Activated T-cell treated with anti-CD3 and anti-CD28 coated beads, Interleukin-2, amount 50 U/mL, for 24 hours (primary cell): ENCODE measurements around the gene APC2.
"Not testable (repeated sequence)": the region's sequence is repeated elsewhere in the genome, so short reads cannot be mapped to it uniquely, and the experiment has no call there.

Experiments used
- DNase-seq: peaks from one replicate; pipeline ENCODE4 v3.0.0-alpha.2; 2020
- H3K27ac Mint-ChIP-seq: 2 replicates; pipeline ENCODE4 v1.8.0; 2020; ENCODE audit warnings: mild to moderate bottlenecking, mixed read lengths
- H3K27me3 Mint-ChIP-seq: 2 replicates; pipeline ENCODE4 v1.8.0; 2020; ENCODE audit warnings: mixed read lengths
- H3K36me3 Mint-ChIP-seq: 2 replicates; pipeline ENCODE4 v1.8.0; 2020; ENCODE audit warnings: low read depth, mixed read lengths
- H3K4me1 Mint-ChIP-seq: 2 replicates; pipeline ENCODE4 v1.8.0; 2020; ENCODE audit warnings: low read depth, mixed read lengths
- H3K4me3 Mint-ChIP-seq: 2 replicates; pipeline ENCODE4 v1.8.0; 2020; ENCODE audit warnings: mild to moderate bottlenecking, moderate library complexity, mixed read lengths
- H3K9me3 Mint-ChIP-seq: 2 replicates; pipeline ENCODE4 v1.8.0; 2020; ENCODE audit warnings: mixed read lengths

Gene APC2

DNA sequence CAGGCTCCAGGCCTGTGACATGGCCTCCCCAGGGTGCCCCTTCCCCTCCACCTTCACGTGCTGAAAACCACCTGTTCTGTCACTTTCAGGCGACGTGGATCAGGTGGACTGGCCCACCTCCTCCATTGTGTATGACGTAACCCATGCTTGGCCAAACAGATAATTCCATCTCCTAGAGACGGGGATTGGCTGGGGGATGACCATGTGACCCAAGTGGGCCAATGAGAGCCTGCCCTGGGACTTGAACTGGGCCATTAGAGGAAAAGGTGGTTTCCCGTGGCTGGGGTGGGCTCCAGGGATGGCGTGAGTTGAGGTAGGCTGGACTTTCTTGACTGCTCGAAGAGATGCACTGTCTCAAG lies 66.5 kb downstream of the APC2 start:
- H3K36me3 Mint-ChIP-seq, result no peaks in the 10 kb centered on the region

DNA sequence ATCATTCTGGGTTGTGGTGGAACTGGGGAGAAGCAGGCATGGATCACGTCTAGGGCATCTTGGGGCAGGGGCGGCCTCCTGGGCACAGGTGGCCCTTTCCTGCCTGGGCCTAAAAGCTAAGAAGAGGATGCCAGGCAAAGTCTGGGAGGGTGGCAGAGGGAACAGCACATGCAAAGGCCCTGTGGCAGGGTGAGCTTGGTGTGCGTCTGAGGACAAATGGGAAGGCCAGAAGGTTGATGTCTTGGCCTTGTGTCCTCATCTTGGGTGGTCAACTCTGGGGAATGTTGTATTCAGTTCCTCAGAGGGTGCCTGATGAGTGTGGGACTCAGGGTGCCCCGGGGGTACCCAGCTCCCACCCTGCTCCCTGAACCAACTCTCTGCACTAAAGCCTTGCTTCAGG lies 68.5 kb downstream of the APC2 start:
- no peak for DNase-seq
- Mint-ChIP-seq H3K36me3 (no peaks in the 10 kb centered on the region), H3K4me3 (no peak overlapping the region), H3K9me3 (no peaks in the 10 kb centered on the region), H3K27me3 (peaks cover 16% of the 10 kb centered on the region), H3K4me1 (no peaks in the 10 kb centered on the region), H3K27ac (no peak overlapping the region)

More for the DNA sequence above, 66.5 kb downstream of the APC2 start:
- H3K9me3 Mint-ChIP-seq, result no peaks in the 10 kb centered on the region
- peaks cover 7% of the 10 kb centered on the region for H3K4me1 Mint-ChIP-seq
- no peak overlapping the region for H3K4me3 Mint-ChIP-seq
- H3K27ac Mint-ChIP-seq, result no peak overlapping the region
- peaks cover 3% of the 10 kb centered on the region for H3K27me3 Mint-ChIP-seq
- DNase-seq, result no peak

GRCh38 chr19:1519802-1520201 lies 69.9 kb downstream of the APC2 start:
- DNase-seq, H3K9me3 Mint-ChIP-seq, H3K36me3 Mint-ChIP-seq, H3K4me3 Mint-ChIP-seq, H3K27ac Mint-ChIP-seq, H3K4me1 Mint-ChIP-seq: not testable (repeated sequence)
- peaks cover 21% of the 10 kb centered on the region for H3K27me3 Mint-ChIP-seq

- Mint-ChIP-seq H3K4me1 (peaks cover 7% of the 10 kb centered on the region), H3K27ac (no peak overlapping the region), H3K4me3 (no peak overlapping the region), H3K27me3 (peaks cover 26% of the 10 kb centered on the region), H3K9me3 (no peaks in the 10 kb centered on the region), H3K36me3 (no peaks in the 10 kb centered on the region)
- no peak for DNase-seq
Measured at GRCh38 chr19:1520203-1520780, 70.4 kb downstream of the APC2 start.

DNA sequence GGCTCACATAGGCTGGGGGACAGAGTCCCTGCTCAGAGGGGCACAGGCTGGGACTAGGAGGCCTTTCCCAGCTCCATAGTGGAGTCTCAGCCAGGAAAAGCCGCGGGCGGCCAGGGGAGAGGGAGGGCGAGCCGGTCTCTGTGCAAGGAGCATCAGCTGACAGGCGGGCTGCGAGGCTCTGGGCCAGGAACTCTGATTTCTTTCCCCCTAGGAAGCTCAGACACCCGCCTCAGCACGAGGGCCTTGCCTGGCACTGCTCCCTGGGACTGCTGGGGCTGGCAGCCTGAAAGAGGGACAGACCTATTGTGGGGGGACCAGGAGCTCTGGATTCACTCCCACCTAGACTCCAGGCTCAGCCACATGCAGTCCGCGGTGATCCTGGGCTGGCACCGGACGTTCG lies 71.7 kb downstream of the APC2 start:
- no peak for DNase-seq
- Mint-ChIP-seq H3K4me3 (no peak overlapping the region), H3K27ac (no peak overlapping the region), H3K4me1 (peaks cover 7% of the 10 kb centered on the region), H3K9me3 (no peaks in the 10 kb centered on the region), H3K36me3 (no peaks in the 10 kb centered on the region), H3K27me3 (peaks cover 38% of the 10 kb centered on the region)

- H3K36me3 Mint-ChIP-seq, result no peaks in the 10 kb centered on the region
- H3K4me3 Mint-ChIP-seq, result no peak overlapping the region
- H3K27me3 Mint-ChIP-seq, result peaks cover 42% of the 10 kb centered on the region
- peaks cover 7% of the 10 kb centered on the region for H3K4me1 Mint-ChIP-seq
- no peak overlapping the region for H3K27ac Mint-ChIP-seq
- no peak for DNase-seq
- H3K9me3 Mint-ChIP-seq, result no peaks in the 10 kb centered on the region
Measured at GRCh38 chr19:1522061-1522460, 72.1 kb downstream of the APC2 start.

- peaks cover 47% of the 10 kb centered on the region for H3K27me3 Mint-ChIP-seq
- no peak overlapping the region for H3K27ac Mint-ChIP-seq
- no peaks in the 10 kb centered on the region for H3K36me3 Mint-ChIP-seq
- H3K9me3 Mint-ChIP-seq, result no peaks in the 10 kb centered on the region
- H3K4me1 Mint-ChIP-seq, result peaks cover 7% of the 10 kb centered on the region
- H3K4me3 Mint-ChIP-seq, result no peak overlapping the region
- no peak for DNase-seq
Measured at GRCh38 chr19:1522838-1523237, 72.9 kb downstream of the APC2 start.
